GF-D8 (cell line): ENCODE measurements around the gene SRGAP3.

Source experiments
- DNase-seq: peaks from one replicate; lab custom pipeline; 2025; lab: John Stamatoyannopoulos, UW

The SRGAP3 gene

DNA sequence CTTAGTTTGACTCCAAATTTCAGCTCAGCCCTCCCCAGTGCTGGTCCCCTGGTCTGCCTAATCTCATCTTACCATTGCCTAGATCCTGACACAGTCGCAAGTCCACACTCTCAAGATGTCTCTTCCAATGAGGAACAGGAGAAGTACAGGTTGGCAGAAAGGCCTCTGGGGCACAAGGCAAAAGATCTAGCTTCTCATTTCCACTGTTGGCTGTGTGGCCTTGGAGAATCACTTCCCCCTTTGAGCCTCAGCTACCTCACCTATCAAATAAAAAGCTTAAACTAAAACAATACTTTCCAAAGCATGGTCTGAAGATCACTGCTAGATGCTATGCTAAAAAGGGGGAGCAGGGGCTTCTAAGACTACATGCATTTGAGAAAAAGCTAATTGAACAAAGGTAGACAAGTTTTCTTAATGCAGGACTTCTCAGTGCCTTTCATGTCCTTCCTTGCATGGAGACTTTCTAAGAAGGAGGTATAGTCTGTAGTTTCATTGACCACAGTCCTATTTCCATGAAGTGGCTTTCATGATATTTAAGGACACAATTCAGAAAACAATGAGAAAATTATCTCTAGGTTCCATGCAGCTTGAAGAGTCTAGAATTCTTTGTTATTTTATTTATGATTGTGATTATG lies 168.1 kb downstream of the SRGAP3 start:
- no peak for DNase-seq

DNA sequence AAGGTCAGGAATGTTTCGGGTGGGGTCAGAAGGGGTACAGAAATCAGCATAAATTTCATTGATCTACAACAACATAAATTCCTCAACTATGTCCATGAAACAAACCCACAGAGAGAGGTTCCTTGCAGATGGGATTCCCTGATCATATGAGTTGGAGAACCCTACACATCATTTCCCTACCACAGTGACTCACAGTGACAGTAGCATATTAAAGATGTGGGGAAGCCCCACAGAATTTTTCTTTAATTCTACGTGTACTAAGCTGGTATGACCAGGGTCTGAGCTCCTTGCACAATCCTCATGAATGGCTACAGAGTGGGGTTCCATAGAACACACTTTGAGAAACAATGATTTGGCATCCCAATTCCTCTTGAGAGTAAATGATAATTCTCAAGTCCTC lies 169.3 kb downstream of the SRGAP3 start:
- no peak for DNase-seq

DNA sequence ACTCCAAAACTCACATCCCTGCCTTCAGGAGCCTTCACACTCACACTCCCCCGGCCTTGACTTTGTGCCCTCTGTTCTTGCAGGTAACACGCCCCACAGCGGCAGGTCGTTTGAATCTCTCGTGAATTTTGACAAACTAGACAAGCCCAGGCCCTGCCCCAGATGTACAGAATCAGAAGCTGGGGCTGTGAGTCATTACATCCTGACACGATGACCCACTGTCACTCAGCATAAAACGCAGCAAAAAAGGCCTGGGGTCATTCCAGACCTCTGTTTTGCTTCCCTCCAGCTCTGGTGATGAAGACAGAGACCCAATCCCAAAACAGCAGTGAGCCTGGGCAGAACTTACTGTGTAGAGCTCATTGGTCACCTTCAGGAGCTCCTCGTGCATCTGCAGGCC lies 169.8 kb downstream of the SRGAP3 start:
- DNase-seq: no peak

DNA sequence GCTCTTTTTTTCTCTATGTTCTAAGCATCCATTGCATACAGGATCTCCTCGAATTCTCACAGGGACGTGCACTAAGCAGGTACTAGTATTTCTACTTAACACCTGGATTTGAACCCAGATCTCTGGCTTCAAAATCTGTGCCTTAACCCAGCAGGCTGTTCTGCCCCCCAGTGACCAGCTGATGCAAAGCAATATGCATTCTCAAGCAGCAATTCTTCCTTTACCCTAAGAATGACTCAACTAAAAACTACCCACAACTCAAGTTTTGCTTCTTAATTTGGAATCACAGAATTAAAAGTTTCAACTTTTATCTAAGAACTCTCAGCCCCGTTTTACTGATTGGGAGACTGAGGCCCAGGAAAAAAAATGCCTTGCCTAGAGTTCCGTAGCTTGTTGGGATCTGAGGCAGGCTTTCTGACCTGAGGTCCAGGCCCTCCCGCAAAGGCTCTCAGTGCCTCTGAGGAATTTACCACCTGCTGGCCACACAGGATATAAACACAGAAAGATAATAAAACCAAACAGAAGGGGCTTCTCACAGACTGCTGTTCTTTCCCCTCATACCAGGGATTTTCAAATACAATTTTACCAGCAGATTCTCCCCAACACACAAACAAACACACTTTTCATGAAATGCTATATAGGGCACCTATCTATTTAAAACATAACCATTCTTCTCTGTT lies 170.7 kb downstream of the SRGAP3 start:
- no peak for DNase-seq

DNA sequence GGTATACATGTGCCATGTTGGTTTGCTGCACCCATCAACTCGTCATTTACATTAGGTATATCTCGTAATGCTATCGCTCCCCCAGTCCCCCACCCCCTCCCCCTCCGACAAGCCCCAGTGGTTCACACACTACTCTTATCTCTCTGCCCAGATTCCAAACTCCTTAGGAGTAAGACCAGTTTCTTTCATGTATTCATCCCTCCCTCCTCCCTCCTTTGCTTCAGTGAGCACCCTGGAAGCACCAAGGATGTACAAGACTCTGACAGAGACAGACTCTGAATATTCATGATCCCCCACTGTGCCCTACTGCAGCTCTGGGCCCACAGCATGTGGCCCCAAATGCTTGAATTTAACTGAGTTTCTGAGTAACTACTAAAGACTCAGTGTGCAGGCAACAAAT lies 172.4 kb downstream of the SRGAP3 start:
- DNase-seq: no peak

DNA sequence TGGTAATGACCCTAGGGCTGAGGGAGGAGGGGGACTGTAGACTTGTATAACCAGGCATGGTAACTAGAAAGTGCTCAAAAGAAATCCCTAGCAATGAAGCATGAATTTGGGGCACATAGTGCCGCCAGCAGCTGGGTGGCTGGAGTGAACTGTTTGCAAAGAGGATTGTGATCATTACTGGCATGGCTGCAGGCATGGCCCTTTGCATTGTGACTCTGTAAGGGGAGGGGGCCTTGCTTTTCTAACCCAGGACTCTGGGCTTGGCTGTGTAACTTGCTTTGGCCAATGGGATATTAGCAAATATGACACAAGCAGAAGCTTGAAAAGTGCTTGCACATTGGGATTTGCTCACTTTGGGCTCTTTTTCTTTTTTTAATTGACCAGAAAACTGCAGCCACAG lies 173.7 kb downstream of the SRGAP3 start:
- no peak for DNase-seq

DNA sequence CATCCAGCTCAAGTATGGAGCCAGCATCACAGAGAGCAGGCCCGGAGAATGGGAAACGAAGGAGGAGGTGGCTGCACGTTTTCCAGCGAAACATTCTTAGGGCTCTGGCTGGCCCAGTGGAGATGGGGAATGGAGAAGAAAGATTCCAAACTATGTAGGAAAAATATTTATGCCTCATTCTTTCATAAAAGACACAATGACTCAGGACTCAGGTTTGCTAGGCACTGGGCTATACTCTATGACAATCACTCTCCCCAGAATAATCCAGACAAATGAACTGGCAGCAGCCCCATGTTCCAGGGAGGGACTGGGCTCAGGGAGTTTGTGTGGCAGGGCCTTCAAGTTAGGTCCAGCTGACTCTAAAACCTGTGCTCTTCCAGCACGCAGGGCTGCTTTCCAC lies 175.4 kb downstream of the SRGAP3 start:
- DNase-seq: no peak

DNA sequence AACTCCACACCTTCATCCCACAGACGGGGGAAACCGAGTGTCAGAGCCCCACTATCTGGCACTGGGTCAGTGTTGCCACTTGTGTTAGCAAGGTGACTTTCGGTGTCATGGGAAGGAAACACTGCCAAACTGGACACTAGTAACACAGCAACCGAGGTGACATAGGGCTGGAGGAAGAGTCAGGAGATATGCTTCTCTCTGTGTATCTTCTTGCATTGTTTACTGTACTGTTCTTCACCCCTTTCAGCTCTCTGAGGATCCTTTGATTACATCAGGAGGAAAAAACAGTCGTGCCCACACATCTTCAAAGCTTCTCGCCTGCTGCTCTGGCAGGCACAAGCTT lies 176.8 kb downstream of the SRGAP3 start:
- no peak for DNase-seq

DNA sequence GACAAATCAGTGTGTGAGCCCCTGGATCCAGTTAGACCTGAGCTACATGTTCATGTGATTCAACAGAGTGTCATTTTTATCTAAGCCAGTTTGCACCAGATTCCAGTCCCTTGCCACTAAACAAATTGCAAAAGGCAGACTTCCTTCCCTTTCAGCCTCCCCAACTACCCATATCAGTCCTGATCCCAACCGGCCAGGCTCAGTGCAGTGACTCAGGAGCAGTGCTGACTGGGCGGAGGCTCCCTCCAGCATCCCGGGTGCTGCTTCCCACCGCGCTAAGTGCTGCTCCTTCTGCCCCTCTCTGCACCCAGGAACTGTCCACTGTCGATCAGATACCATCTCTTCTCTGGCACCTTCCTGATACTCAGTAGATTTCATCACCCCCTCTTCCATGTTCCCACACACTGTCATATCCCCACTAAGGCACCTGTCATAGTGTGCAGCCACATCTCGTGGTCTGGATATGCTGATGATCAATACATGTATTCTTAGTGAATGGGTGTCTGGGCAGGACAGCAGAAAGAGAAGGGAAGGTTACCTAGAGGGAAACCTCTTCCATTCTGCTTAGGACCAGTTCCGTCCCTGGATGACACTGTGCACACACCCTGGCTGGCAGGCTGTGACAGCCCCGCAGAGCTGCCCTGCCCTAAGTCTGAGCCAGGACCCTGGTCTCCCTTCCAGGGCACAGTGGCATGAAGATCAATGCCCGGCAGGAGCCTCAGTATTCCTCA lies 177.3 kb downstream of the SRGAP3 start:
- DNase-seq: no peak

DNA sequence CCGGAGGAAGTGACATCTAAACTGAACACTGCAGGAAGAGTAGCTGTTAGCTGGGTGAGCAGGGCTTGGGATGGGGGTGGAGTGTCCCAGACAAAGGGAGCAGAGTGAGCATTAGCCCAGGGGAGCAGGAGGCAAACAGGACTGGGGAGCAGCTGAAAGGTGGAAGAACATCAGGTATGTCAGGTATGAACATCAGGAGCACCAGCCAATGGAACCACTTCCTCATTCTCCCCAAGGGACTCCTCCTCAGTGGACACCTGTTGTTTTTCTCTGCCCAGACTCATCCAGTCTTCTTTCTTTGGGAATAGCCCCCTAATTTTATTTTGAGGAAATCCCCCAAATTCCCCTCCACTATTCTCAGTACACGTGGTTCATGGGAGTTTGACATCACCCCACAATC lies 178.5 kb downstream of the SRGAP3 start:
- no peak for DNase-seq

DNA sequence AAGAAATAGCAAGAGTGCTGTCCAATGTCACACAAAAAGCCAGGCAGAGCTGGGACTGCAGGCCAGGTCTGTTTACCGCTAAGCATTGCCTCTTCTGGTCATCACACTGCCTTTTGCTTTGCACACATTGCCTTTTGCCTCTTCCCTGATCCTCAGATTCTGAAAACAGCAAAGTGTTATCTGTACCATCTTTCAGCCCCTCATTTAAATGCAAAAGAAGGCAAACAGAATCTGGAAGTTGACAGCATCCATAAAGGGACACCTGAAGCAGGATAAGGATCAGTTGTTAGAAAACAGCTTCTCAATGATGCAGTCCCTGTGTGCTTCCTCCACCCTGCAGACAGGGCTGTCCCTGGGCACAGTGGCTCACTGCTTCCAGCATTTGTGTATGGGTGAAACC lies 179.5 kb downstream of the SRGAP3 start:
- DNase-seq: no peak

DNA sequence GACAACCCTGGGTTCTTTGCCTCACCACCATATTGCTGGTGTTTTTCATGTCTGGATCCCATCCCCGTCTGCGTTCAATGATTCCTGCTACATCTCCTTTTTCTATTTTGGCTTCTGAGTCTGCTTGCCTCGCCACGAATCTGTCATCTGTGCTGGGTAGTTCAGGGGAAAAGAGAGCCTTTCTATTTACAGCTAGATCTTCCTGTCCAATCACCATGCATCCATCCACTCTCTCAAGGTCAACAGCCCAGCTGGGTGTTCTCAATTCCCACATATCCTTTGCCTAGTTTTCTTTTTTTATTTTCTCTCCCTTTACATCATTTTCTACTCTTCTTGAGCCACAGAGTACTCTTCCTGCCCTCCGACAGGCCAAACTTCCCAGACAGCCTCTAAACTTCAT lies 181.4 kb downstream of the SRGAP3 start:
- no peak for DNase-seq

DNA sequence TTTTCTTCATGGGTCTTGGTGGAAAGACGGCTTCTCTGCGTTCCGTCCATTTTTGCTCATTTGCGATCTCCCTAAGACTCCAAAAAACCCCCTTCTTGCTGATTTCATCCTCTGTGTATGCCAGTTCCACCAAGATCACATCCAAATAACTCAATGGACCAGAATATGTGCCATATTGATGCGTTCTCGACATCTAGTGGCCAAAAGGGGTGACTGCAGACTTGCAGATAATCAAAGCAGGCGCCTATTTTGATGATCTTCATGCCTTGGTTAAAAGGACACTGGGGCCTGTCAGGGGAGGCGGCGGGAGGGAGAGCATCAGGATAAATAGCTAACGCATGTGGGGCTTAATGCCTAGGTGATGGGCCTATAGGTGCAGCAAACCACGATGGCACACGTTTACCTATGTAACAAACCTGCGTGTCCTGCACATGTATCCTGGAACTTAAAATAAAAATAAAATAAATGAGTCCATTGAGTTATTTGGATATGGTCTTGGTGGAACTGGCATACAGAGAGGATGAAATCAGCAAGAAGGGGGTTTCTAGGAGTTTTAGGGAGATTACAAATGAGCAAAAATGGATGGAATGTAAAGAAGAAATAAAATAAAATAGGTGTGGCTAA lies 182.0 kb downstream of the SRGAP3 start:
- no peak for DNase-seq

DNA sequence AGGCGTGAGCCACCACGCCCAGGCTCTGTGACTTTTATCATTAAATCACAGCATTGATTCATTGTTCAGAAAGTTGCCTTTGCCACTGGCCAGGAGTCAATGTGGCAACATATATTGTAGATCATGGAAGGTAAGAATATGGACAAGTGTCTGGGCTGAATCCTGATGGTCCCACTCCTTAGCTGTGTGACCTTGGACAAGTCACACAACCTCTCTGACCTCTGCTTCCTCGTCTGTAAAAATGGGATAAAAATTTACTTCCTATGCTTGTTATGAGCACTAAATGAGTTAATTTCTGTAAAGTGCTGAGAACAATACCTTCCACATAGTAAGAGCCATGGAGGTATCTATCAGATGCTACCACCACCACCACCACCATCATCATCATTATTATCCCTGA lies 182.7 kb downstream of the SRGAP3 start:
- no peak for DNase-seq

DNA sequence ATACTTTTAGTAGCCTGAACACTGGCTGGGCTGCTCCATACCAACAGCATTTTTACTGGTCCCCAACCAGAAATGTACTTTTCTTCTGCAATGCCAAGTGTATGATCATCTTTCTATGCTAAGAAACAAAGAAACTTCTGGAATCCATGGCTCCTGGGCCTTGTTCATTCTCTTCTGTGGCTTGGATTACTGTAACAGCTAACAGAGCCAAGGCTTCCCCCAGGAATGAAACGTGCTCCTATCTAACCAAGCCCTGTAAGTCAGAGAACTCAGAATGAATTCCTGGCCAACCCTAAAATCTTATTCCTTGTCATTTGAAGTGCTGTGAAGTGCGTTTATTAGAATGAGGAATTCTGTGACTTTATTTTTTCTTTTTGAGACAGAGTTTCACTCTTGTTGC lies 183.3 kb downstream of the SRGAP3 start:
- no peak for DNase-seq

DNA sequence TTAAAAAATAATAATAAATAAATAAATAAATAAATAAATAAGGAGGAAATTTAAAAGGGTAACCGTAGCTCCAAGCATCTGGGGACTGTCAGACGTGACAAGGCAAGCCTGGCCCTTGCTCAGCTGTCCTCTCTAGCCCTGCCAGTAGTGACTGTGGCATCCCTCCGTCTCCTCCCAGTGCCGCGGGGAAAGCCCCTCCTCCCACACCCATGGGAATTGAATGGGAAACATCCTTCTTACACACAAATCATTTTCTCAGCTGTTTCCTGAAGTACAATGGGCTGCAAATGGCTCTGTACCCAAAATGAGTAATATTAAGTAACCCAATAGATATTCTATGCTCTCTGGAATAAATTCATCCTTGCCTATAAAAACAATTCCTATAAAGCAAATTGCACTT lies 184.6 kb downstream of the SRGAP3 start:
- DNase-seq: no peak

DNA sequence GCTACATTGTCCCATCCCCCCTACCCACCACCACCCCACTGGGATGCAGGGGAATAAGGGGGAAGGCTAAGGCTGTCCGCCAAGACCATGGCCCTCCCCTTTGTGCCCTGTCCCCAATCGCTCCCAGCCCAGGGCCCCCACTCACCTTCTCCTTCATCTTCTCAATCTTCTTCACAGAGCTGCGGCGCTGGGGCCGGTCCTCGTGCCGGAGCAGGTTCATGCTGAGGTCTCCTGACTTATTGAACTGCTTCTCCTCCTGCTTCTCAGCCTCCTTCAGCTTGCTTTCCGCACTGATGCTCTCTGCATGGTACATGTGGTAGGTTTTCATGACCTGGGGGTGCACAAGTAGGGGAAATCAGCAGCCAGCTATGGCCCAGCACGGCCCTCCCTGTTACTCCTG lies 185.2 kb downstream of the SRGAP3 start:
- DNase-seq: no peak

DNA sequence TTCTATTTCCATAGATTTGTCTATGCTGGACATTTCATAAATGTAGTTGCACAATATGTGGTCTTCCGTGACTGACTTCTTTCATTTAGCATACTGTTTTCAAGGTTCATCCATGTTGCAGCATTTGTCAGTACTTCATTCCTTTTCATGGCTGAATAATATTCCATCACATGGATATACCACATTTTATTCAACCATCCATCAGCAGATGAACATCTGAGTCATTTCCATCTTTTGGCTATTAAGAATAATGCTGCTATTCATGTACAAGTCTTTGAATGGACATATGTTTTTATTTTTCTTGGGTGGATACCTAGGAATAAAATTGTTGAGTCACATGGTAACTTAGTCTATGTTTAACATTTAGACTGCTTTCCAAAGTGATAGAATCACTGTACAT lies 186.9 kb downstream of the SRGAP3 start:
- no peak for DNase-seq

DNA sequence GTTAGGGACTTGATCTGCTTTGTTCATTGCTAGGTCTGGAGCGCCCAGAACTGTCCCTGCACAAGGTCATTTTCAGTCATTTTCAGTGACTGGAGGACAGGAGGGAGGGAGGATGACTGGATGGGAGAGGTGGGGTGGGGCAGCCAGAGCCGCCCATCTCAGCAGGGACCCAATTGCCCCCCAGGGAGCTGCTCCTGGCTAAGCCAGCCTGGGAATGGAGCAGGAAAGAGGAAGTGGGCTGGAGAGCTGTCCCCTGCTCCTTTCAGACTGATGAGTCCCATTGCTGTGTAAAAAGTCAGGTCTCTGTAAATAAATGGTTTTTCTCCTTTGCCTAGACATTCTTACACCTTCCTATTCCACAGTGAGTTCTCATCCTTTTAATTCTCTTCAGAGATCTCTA lies 187.8 kb downstream of the SRGAP3 start:
- no peak for DNase-seq

DNA sequence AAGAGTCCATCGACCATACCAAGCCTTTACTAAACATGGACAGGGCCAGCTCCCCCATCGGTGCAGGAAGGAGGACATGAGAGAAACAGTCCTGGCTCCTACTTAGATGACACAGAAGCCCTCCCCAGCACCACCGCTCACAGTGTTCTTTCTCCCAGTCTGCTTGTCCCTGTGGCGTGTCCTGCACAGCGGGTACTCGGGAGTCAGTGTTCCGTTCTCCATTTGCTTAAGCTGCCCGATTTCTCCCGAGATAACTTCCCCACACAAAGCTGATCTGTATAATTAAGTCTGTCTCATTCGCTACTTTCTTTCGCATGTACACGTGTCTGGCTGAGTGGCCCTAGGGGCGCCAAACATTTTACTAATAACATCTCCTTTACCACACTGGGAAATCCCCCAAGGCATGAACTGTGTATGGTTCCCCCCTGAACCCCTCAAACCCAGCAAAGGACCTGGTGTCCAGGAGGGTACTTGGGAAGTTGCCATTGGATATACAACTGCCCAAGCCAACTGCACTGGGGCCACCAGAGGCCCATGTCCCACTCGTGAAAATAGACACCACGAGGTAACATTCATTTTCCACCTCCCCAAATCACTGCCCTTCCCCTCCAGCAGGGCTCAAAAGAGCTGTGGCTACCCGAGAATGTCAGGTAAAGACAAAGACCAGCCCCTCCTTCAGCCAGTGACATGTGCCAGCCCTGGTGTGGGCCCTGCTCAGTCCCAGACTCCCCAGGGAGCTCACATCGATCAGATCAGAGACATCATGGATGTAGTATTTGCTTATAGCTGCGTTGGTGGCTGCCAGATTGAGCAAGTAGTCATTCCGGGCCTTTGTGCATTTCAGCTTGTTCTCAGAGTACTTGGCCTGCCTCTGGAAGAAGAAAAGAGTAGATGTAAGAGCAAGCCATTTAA lies 189.7 kb downstream of the SRGAP3 start:
- DNase-seq: no peak

DNA sequence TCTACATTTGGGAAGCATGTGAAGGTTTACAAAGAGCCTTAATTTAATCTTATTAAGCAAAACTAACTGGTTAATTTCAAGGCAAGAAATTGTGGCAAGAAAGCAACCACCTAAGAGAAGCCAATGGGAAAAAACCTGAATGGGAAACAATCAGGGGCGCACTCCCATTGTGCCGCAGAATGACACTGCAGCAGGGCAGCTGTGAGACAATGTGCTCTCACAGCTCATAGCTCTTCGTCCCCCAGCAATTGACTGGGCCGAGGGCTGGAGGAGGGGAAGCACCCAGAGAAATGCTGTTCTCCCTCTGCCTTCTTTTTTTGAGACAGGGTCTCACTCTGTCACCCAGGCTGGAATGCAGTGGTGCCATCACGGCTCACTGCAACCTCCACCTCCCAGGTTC lies 192.9 kb downstream of the SRGAP3 start:
- no peak for DNase-seq
